ENCODE results near the gene NXPH1.

Gene NXPH1

DNA sequence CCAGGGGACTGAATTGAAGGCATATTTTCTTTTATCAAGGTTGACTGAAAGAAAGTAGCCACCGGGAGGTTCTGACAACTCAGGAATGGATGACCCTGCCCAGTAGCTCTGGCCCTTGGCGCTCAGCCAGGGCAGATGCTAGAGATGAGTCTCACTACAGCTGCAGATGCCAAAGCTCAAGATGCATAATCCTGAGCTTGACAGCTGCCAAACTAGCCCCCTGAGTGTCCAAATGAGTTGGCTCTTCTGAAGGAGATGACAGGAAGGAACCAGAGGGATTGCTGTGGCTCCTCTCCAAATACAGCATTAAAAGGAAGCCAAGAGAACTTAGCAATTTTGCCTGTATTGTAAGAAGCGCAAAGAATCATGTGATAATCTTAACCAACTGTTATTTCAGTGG, 78.4 kb downstream of the NXPH1 start:
- no peak overlapping the region for H3K4me3 ChIP-seq (ENCODE audit: control insufficient read depth, low read depth, low read length)
- TF ChIP-seq, protein P1, sequence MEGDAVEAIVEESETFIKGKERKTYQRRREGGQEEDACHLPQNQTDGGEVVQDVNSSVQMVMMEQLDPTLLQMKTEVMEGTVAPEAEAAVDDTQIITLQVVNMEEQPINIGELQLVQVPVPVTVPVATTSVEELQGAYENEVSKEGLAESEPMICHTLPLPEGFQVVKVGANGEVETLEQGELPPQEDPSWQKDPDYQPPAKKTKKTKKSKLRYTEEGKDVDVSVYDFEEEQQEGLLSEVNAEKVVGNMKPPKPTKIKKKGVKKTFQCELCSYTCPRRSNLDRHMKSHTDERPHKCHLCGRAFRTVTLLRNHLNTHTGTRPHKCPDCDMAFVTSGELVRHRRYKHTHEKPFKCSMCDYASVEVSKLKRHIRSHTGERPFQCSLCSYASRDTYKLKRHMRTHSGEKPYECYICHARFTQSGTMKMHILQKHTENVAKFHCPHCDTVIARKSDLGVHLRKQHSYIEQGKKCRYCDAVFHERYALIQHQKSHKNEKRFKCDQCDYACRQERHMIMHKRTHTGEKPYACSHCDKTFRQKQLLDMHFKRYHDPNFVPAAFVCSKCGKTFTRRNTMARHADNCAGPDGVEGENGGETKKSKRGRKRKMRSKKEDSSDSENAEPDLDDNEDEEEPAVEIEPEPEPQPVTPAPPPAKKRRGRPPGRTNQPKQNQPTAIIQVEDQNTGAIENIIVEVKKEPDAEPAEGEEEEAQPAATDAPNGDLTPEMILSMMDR (conservative IDR thresholded peaks at IDR 0.05; ENCODE audit: control insufficient read depth, insufficient read depth, low read depth, low read length), result no peak
- DNase-seq (ENCODE audit: low read depth), result no peak

DNA sequence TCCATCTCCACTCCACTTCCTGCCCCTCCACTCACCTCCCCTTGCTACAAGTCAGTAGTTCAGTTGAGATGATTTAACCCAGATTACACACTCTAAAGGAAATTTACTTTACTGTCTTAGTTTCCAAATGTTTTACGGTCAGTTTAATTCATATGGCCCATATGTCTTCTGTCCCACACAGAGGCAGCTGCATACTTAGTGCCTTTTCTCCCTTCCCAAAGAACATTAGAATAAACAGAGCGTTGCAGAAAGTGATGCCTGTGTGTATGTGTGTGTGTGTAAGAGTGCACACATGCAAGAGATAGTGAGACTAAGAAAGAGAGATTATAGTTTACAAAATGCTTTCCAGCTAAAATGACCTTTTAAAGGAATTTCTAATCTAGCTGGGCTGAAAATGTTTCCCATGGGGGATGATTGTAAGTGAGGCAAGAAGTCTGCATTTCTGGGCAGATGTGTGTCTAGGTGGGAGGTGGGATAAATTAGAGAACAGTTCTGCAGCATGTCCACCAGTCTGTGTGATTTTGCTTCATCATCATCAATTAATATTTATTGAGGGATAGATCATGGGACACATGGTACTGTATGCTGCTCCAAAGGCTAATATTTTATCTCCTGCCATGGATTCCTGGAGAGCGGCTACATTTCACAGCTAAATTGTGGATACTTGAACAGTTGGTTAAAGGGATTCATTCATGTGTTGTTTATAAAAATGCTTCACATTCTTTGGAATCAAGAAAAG, 81.5 kb downstream of the NXPH1 start:
- TF ChIP-seq, protein P1 (conservative IDR thresholded peaks at IDR 0.05; ENCODE audit: control insufficient read depth, insufficient read depth, low read depth, low read length), result no peak

DNA sequence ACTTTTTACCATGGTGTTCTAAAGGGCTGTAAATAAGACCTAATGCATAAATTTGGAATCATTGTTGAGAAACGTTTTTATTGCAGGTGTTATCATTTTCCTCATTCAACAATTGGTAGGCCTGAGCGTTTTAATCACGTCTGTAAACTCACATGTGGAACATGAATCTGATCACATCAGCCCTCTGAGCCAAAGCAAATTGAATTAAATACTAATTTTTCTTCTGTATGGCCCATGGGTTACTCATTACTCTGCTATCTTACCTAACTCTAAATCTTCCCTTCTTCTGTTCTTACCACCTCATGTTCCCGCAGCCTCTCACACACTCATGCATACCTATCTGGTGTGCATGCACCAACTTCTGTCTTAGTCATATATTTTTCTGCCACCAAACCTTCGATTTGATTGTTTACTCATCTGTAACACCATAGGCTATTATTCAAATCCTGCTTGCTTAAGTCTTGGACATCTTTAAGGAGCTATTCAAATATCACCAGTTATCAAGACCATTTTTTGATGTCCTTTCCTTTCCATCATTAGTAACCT, 82.3 kb downstream of the NXPH1 start:
- no peak for DNase-seq (ENCODE audit: low read depth)
- TF ChIP-seq, protein P1 (conservative IDR thresholded peaks at IDR 0.05; ENCODE audit: control insufficient read depth, insufficient read depth, low read depth, low read length), result no peak
- H3K4me3 ChIP-seq (ENCODE audit: control insufficient read depth, low read depth, low read length), result no peak overlapping the region

More for the DNA sequence above, 81.5 kb downstream of the NXPH1 start:
- DNase-seq (ENCODE audit: low read depth), result no peak
- no peak overlapping the region for H3K4me3 ChIP-seq (ENCODE audit: control insufficient read depth, low read depth, low read length)

DNA sequence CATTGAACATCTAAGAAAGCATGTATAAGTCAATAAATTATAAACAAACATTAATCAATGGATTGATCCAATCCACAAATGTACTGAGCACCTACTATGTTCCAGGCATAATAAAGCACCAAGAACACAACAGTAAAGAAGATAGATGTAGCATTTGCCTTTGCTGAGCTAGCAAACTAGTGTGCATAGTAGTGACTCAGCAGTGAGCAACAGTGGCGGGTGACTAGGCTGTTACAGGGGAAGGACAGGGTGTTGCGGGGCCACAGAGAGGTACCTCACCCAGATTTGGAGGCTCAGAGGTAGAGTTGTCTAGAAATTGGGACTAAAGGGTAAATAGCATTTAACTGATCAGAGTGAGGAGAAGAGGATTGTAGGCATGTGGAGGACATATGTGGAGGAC, 83.6 kb downstream of the NXPH1 start:
- H3K4me3 ChIP-seq (ENCODE audit: control insufficient read depth, low read depth, low read length), result no peak overlapping the region
- TF ChIP-seq, protein P1 (conservative IDR thresholded peaks at IDR 0.05; ENCODE audit: control insufficient read depth, insufficient read depth, low read depth, low read length), result no peak
- DNase-seq (ENCODE audit: low read depth), result no peak

DNA sequence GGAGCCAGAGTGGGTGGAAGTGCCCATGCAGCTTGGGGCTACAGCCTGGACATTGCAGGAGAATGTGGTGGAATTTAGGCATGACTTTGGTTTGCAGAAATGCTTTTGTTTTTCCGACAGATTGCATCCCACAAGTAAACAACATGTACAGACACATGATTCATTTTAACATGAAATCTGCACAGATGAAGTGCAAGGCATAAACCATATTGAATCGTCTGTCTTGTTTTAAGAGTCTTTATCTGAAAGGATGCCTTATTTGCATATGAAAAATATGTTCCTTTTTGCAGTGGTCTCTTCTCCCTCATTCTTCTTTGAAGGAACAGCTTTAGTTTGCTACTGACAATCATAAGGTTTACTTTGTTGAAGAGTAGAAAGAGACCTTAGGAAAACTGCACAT, 94.9 kb downstream of the NXPH1 start:
- H3K4me3 ChIP-seq (ENCODE audit: control insufficient read depth, low read depth, low read length), result no peak overlapping the region
- no peak for DNase-seq (ENCODE audit: low read depth)
- TF ChIP-seq, protein P1 (conservative IDR thresholded peaks at IDR 0.05; ENCODE audit: control insufficient read depth, insufficient read depth, low read depth, low read length), result no peak

DNA sequence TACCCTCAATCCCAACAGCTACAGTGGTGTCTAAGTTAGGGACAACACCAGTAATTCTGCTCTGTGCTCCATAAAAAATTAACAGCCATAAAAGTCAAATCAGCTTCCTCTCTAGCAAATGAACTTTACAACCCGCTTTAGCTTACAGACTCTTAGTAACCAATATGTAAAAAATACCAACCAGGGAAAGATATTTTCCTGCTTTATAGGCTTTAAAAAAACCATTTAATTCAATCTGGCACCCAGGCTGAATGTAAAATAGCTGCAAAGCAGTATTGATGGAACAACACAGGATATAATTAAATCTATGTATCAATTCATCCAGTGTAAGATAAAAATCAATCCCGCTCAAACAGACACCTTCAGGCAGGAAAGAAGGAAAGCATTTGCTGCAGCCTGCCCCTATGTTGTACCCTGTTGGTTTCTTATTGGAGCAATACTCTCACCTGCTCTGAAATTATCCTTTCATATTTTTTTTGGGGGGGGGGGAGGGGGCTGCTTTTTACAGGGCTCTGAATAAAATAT, 98.6 kb downstream of the NXPH1 start:
- TF ChIP-seq, protein P1 (conservative IDR thresholded peaks at IDR 0.05; ENCODE audit: control insufficient read depth, insufficient read depth, low read depth, low read length), result no peak
- no peak overlapping the region for H3K4me3 ChIP-seq (ENCODE audit: control insufficient read depth, low read depth, low read length)
- no peak for DNase-seq (ENCODE audit: low read depth)
